Parathyroid adenoma (tissue), 2 donors: ENCODE data around the gene ATP6V1D.
"Not testable (repeated sequence)": the region's sequence is repeated elsewhere in the genome, so short reads cannot be mapped to it uniquely, and the experiment has no call there.

ENCODE experiments used
- H2AFZ ChIP-seq: fragments of 300-600 bp; sonication (generic); one replicate; pipeline ENCODE4 v1.7.0; 2017; ENCODE audit warnings: antibody characterized with exemption, mild to moderate bottlenecking
- H3K27ac ChIP-seq: fragments of 300-600 bp; sonication (generic); one replicate; pipeline ENCODE4 v1.7.0; 2017
- H3K27me3 ChIP-seq: fragments of 300-600 bp; sonication (generic); one replicate; pipeline ENCODE4 v1.7.0; 2017; ENCODE audit warnings: low read length; ENCODE audit not compliant: control insufficient read depth, insufficient read depth
- H3K36me3 ChIP-seq: fragments of 300-600 bp; sonication (generic); one replicate; pipeline ENCODE4 v1.7.0; 2017; ENCODE audit warnings: low read length; ENCODE audit not compliant: control insufficient read depth, insufficient read depth
- H3K4me1 ChIP-seq: fragments of 300-600 bp; sonication (generic); one replicate; pipeline ENCODE4 v1.7.0; 2017; ENCODE audit warnings: control low read depth
- H3K4me2 ChIP-seq: fragments of 300-600 bp; sonication (generic); one replicate; pipeline ENCODE4 v1.7.0; 2017; ENCODE audit warnings: low read length
- H3K4me3 ChIP-seq: fragments of 300-600 bp; sonication (generic); one replicate; pipeline ENCODE4 v1.7.0; 2017; ENCODE audit warnings: low read depth, low read length
- H3K79me2 ChIP-seq: fragments of 300-600 bp; sonication (generic); one replicate; pipeline ENCODE4 v1.7.0; 2017; ENCODE audit warnings: control low read depth
- H3K9ac ChIP-seq: fragments of 300-600 bp; sonication (generic); one replicate; pipeline ENCODE4 v1.7.0; 2017; ENCODE audit warnings: mild to moderate bottlenecking
- H3K9me3 ChIP-seq: fragments of 300-600 bp; sonication (generic); one replicate; pipeline ENCODE4 v1.7.0; 2017; ENCODE audit warnings: low read length; ENCODE audit not compliant: control insufficient read depth
- TF ChIP-seq, protein P1 (sequence below): fragments of 300-600 bp; sonication (generic); IDR thresholded peaks from one replicate; pipeline ENCODE4 v1.7.0; 2017; ENCODE audit warnings: antibody characterized with exemption, mild to moderate bottlenecking
- donor health status: primary hyperparathyroidism.

ATP6V1D gene

DNA sequence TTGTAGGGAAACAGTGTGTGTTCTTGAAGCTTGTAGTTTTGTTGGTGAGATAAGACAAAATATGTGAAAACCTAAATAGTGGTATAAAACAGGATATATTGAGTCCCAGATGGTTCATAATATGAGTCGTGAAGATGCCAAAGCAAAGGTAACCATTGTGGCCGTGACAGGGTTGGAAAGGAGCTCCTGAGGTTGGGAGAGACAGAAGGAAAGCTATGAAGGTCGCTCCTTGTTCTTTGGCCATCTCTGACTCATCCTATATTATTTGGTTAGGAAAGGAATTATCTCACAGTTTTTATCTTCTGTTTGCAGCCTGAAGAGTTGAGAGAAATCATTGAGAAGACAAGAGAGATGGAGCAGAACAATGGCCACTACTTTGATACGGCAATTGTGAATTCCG lies 27.1 kb downstream of the ATP6V1D start:
- H3K4me1 ChIP-seq, result no peaks in the 10 kb centered on the region
- H3K36me3 ChIP-seq, result no peaks in the 10 kb centered on the region
- H2AFZ ChIP-seq, result no peak overlapping the region
- no peak overlapping the region for H3K27ac ChIP-seq
- H3K4me3 ChIP-seq, result no peak overlapping the region
- TF ChIP-seq, protein P1, sequence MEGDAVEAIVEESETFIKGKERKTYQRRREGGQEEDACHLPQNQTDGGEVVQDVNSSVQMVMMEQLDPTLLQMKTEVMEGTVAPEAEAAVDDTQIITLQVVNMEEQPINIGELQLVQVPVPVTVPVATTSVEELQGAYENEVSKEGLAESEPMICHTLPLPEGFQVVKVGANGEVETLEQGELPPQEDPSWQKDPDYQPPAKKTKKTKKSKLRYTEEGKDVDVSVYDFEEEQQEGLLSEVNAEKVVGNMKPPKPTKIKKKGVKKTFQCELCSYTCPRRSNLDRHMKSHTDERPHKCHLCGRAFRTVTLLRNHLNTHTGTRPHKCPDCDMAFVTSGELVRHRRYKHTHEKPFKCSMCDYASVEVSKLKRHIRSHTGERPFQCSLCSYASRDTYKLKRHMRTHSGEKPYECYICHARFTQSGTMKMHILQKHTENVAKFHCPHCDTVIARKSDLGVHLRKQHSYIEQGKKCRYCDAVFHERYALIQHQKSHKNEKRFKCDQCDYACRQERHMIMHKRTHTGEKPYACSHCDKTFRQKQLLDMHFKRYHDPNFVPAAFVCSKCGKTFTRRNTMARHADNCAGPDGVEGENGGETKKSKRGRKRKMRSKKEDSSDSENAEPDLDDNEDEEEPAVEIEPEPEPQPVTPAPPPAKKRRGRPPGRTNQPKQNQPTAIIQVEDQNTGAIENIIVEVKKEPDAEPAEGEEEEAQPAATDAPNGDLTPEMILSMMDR, result no peak
- no peak overlapping the region for H3K4me2 ChIP-seq
- H3K27me3 ChIP-seq, result no peaks in the 10 kb centered on the region
- no peak overlapping the region for H3K9ac ChIP-seq
- H3K79me2 ChIP-seq, result no peaks in the 10 kb centered on the region
- no peaks in the 10 kb centered on the region for H3K9me3 ChIP-seq

DNA sequence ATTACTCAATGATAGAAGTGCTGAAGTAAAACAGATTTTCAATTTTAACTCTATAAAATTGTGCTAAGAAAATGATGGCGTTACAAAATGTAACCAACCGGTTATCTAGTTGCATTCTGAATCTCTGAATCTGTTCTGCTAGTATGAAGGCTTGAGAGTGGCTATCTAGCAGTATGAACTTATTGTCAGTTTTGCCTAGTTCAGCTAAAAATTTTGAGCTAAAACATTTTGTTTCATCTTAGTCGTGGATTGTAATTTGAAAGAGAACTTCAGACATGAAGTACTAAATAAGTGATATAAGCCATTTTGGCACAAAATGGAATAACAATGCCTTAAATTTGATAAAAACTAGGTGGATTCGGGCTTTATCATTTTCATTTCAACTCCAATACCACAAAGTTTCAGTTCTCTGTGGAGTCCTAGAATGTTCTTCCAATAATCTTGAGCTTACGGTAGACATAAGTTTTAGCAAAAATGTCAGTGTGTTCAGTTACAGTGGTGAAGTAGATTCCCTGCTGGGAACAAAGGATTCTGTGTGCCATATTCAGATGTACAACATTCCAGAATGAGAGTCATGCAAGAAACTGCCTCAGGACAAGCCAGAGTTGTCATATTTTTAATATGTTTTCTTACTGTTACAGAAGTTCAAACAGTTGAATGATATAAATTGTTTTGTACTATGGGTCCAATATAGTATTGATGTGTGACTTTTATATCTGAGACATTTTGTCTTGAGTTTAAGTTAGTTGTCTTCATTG lies 28.1 kb downstream of the ATP6V1D start:
- no peak overlapping the region for H3K4me3 ChIP-seq
- TF ChIP-seq, protein P1, result no peak
- no peaks in the 10 kb centered on the region for H3K9me3 ChIP-seq
- H3K36me3 ChIP-seq, result no peaks in the 10 kb centered on the region
- no peak overlapping the region for H2AFZ ChIP-seq
- no peak overlapping the region for H3K27ac ChIP-seq
- no peak overlapping the region for H3K9ac ChIP-seq
- H3K4me2 ChIP-seq, result no peak overlapping the region
- no peaks in the 10 kb centered on the region for H3K4me1 ChIP-seq
- H3K27me3 ChIP-seq, result no peaks in the 10 kb centered on the region
- H3K79me2 ChIP-seq, result no peaks in the 10 kb centered on the region

DNA sequence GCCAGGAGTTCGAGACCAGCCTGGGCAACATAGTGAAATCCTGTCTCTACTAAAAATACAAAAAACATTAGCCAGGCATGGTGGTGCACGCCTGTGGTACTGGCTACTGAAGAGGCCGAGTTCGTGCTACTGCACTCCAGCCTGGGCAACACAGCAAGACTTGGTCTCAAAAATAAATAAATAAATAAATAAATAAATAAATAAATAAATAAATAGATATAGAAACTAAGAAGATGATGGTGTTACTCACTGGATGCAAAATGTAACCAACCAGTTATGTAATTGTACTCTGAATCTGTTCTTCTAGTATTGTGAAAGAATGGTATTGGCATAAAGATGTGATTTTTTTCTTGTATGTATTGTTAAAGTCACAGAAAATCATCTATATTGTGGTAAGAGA lies 29.9 kb downstream of the ATP6V1D start:
- not testable (repeated sequence) for H3K36me3 ChIP-seq, H3K79me2 ChIP-seq, H3K4me1 ChIP-seq, H2AFZ ChIP-seq, H3K9me3 ChIP-seq, H3K4me2 ChIP-seq, H3K9ac ChIP-seq, H3K4me3 ChIP-seq, H3K27me3 ChIP-seq, H3K27ac ChIP-seq

DNA sequence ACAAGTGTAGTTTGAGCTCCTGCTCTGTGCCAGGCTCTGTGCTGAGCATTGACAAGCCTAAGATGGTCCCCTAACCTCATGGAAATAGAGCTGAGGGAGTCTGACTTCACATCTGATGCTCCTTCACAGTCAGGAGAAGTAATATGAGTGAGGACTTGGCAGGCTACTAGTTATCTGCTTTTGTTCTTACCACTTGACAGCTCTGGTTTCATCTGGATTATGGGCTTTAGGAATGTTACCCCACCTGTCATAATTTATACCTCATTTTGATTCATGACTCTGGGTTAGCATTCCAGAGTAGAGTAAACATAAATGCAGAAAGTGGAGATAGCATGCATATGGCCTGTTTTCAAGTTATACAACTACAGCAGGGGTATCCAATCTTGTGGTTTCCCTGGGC lies 40.5 kb downstream of the ATP6V1D start:
- Histone ChIP-seq H2AFZ (no peak overlapping the region), H3K4me1 (no peaks in the 10 kb centered on the region), H3K4me2 (no peak overlapping the region), H3K79me2 (no peaks in the 10 kb centered on the region), H3K27me3 (no peaks in the 10 kb centered on the region), H3K27ac (no peak overlapping the region), H3K36me3 (no peaks in the 10 kb centered on the region), H3K9ac (no peak overlapping the region), H3K4me3 (no peak overlapping the region), H3K9me3 (no peaks in the 10 kb centered on the region)
- TF ChIP-seq, protein P1, result no peak

DNA sequence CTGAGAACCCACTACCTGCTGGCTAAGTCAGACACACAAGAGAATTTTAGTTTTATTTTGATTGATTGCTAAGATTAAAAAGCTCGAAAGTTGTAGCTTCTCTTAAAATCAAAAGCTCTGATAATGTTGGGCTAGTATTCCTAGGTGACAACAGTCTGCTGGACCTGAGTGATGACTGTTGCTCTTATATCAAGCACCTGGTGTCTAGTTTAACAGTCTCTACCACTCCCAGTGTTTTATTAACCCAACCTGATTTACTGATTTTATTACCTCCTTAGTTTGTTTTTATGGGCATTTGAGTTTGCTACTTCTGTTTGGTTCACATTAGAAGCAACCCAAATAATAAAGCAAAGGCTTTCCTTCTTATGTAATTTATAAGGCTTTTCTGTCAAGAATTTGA lies 41.8 kb downstream of the ATP6V1D start:
- no peaks in the 10 kb centered on the region for H3K36me3 ChIP-seq

More for the DNA sequence above, 41.8 kb downstream of the ATP6V1D start:
- H3K4me3 ChIP-seq, result no peak overlapping the region
- TF ChIP-seq, protein P1, result no peak
- no peaks in the 10 kb centered on the region for H3K79me2 ChIP-seq
- no peaks in the 10 kb centered on the region for H3K4me1 ChIP-seq
- no peak overlapping the region for H3K9ac ChIP-seq
- H2AFZ ChIP-seq, result no peak overlapping the region
- H3K27me3 ChIP-seq, result no peaks in the 10 kb centered on the region
- H3K4me2 ChIP-seq, result no peak overlapping the region
- no peaks in the 10 kb centered on the region for H3K9me3 ChIP-seq
- no peak overlapping the region for H3K27ac ChIP-seq
